Ectodermal cell (in vitro differentiated cells): ENCODE measurements around the gene ABITRAM.
"Not testable (repeated sequence)": the region's sequence is repeated elsewhere in the genome, so short reads cannot be mapped to it uniquely, and the experiment has no call there.

Experiments
- H3K27ac ChIP-seq: 2 replicates; pipeline ENCODE4 v1.7.0; 2013; ENCODE audit warnings: mild to moderate bottlenecking, low read depth, low read length; ENCODE audit not compliant: insufficient read depth, poor library complexity, severe bottlenecking
- H3K27me3 ChIP-seq: 2 replicates; pipeline ENCODE4 v1.7.0; 2013; ENCODE audit warnings: mild to moderate bottlenecking, low read length; ENCODE audit not compliant: insufficient read depth, control insufficient read depth, poor library complexity, severe bottlenecking
- H3K36me3 ChIP-seq: one replicate; pipeline ENCODE4 v1.7.0; 2013; ENCODE audit warnings: low read length; ENCODE audit not compliant: control insufficient read depth, insufficient read depth
- H3K4me1 ChIP-seq: one replicate; pipeline ENCODE4 v1.7.0; 2013; ENCODE audit warnings: low read length; ENCODE audit not compliant: control insufficient read depth, insufficient read depth
- H3K4me3 ChIP-seq: 2 replicates; pipeline ENCODE4 v1.7.0; 2013; ENCODE audit warnings: low read depth, low read length, control low read depth; ENCODE audit not compliant: insufficient read depth
- H3K9me3 ChIP-seq: 2 replicates; pipeline ENCODE4 v1.7.0; 2013; ENCODE audit warnings: mild to moderate bottlenecking, low read length, moderate library complexity; ENCODE audit not compliant: control insufficient read depth
- WGBS, 2 experiments: methylation state at CpG; one replicate each; pipeline ENCODE4 v1.1.7; 2013; ENCODE audit warnings: missing lambda C conversion rate in 2 of 2; 5-methylcytosine and 5-hydroxymethylcytosine counted together

ABITRAM gene

DNA sequence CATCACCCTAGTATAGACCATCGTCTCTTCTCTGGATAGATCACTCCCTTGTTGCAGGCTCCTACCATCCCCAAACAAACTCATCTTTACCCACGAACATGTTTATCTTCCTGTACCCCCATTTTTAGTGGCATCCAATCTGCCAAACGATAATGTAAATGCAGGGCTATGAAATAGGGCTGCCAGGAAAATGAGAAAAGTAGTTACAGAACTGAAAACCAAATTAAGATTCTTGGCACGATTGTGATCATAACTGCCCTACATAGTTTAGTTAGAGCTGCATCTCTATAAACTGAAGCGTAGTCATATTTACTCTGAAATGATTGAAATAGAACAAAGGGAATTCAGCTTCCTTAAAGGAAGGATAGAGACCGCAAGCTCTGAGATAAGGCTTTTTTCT lies 26.1 kb downstream of the ABITRAM start:
- no peaks in the 10 kb centered on the region for H3K9me3 ChIP-seq
- H3K27me3 ChIP-seq: no peaks in the 10 kb centered on the region
- H3K4me3 ChIP-seq: no peak overlapping the region
- H3K4me1 ChIP-seq: no peaks in the 10 kb centered on the region
- H3K27ac ChIP-seq: no peak overlapping the region
- H3K36me3 ChIP-seq: no peaks in the 10 kb centered on the region
- 72 to 78% methylated on average over 6 of the region's 6 CpGs for WGBS, 2 experiments

DNA sequence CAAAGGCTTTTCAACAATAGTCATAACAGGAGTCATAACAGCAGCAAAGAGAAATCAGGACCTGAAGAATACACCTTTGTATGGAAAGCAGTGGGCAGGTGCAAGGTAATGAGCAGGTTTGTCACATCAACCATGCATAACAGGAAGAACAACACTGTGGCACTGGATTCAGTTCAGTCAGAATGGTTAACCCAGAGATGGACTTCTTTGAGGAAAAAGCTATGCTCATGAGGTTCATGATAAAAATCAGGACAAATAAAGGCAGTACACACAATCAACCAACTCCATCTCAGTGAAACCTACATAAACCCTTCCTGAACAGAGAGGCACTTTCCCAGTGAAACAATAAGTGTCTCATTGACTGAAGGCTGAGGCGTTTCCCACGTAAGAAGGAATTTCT lies 27.0 kb downstream of the ABITRAM start:
- H3K4me1 ChIP-seq: no peaks in the 10 kb centered on the region
- H3K36me3 ChIP-seq: no peaks in the 10 kb centered on the region
- no peaks in the 10 kb centered on the region for H3K9me3 ChIP-seq
- WGBS, 2 experiments: no CpG with 5 or more reads among the region's 2 CpGs
- H3K27ac ChIP-seq: no peak overlapping the region
- no peaks in the 10 kb centered on the region for H3K27me3 ChIP-seq
- no peak overlapping the region for H3K4me3 ChIP-seq

DNA sequence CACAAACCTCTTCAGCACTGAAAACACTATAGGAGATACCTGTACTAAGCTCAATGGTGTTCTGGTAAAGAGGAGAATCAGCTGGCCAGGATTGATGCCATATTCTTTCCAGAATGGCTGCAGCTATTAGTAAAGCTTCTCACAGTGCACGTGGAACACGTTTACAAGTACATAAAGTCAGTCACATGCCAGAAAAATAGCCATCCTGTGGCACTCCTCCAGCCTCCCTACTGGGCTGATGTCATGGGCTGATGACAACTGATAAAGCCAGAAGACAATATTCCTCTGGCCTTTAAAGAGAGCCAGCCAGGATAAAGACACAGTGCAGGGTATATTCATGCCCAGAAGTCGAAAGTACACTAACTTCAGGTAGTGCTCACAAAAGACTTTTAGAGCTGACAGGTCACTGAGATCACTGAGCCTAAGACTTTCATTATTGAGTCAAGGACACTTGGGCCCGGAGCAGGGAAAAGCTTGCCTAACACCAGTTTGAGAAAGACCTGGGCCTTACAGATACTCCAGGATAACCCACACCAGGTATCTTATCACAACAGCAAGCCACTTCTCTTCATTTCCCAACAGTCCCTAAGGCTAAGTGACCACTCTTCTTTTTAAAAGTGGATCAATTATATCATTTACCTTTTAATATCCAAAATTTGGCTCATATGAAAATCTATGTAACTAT lies 29.4 kb downstream of the ABITRAM start:
- 92 to 95% methylated on average over 4 of the region's 4 CpGs for WGBS, 2 experiments
- no peaks in the 10 kb centered on the region for H3K9me3 ChIP-seq
- H3K36me3 ChIP-seq: no peaks in the 10 kb centered on the region
- no peaks in the 10 kb centered on the region for H3K27me3 ChIP-seq
- no peaks in the 10 kb centered on the region for H3K4me1 ChIP-seq
- no peak overlapping the region for H3K4me3 ChIP-seq
- H3K27ac ChIP-seq: no peak overlapping the region

DNA sequence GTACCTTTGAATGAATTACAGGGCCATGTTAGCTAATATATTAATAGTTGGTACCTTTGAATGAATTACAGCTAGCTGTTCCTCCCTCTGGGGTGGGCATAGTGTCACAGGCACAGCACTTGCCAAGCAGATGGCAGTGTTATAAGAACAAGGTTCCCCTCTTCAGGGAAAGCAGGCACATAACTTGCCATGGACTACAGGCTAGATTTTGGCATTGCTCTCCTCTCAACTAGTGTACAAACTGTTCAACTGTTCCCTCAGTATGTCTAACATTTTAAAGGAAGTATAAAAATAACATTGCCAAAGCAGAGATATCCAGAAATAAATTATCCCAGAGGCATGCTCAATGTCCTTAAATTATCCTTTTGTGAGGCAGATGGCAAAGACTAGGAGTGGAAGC lies 33.7 kb downstream of the ABITRAM start:
- Histone ChIP-seq H3K9me3 (no peaks in the 10 kb centered on the region), H3K27me3 (no peaks in the 10 kb centered on the region), H3K4me3 (no peak overlapping the region), H3K4me1 (no peaks in the 10 kb centered on the region), H3K36me3 (peaks cover 11% of the 10 kb centered on the region), H3K27ac (no peak overlapping the region)

DNA sequence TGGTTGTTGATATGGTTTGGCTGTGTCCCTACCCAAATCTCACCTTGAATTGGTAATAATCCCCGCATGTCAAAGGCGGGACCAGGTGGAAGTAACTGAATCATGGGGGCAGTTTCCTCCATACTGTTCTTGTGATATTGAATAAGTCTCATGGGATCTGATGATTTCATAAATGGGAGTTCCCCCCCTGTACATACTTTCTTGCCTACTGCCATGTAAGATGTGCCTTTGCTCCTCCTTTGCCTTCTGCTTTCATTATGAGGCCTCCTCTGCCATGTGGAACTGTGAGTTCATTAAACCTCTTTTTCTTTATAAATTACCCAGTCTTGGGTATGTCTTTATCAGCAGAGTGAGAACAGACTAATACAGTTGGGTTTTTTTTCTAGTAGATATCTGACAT lies 37.2 kb downstream of the ABITRAM start:
- not testable (repeated sequence) for H3K9me3 ChIP-seq, H3K27ac ChIP-seq, H3K4me1 ChIP-seq, H3K4me3 ChIP-seq, H3K27me3 ChIP-seq
- H3K36me3 ChIP-seq: peaks cover 13% of the 10 kb centered on the region
- WGBS, 2 experiments: 89 to 98% methylated on average over 2 of the region's 2 CpGs

DNA sequence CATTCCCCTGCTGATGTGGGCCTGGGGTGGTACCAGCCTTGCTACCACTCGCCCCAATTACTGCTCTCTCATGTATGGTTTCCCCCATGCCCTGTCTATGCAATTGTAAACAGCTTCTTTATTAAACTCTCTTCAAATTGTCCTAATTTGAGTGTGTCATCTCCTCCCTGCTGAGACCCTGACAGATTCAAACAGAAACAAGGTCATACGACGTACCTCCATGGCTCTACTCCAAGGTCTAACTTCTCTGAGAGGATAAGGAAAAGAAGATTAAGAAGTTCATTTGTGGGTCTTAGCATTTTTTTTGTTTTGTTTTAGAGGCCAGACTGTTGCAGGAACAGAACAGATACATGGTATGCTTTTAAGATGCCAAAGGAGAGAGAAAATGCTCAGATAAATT lies 38.0 kb downstream of the ABITRAM start:
- H3K4me1 ChIP-seq: no peaks in the 10 kb centered on the region
- no peak overlapping the region for H3K27ac ChIP-seq
- peaks cover 13% of the 10 kb centered on the region for H3K36me3 ChIP-seq
- H3K4me3 ChIP-seq: no peak overlapping the region
- 94 to 95% methylated on average over 3 of the region's 3 CpGs for WGBS, 2 experiments
- H3K27me3 ChIP-seq: no peaks in the 10 kb centered on the region
- H3K9me3 ChIP-seq: no peaks in the 10 kb centered on the region

DNA sequence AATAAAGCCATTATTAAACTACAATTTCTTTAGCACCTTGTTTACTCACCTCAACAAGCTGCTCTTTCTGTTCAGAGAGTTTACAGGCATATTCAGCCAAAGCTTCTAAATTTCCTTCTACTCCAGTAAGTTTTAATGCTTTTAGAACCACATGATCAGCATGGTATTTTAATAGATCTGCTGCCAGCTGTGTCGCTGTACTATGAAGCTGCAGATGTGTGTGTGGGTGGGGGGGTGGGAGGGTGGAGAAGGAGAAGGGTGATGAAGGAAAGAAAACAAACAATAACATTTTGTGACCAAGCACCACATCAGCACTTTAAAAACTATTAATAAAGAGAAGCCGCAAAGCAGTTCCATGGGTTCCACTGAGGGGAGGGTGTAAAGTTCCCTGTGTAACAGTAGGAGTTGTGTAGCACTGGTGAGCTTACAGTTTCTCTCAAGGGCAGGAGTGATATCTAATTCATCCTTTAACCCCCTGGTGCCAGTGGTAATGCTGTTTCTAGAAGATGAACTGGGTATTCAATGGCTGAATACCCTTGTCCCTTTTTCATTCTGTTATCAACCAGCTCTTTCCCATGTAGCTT lies 38.5 kb downstream of the ABITRAM start:
- WGBS, 2 experiments: 80% methylated on average over 1 of the region's 2 CpGs; no CpG with 5 or more reads in 1 of the 2 experiments
- Histone ChIP-seq H3K9me3 (no peaks in the 10 kb centered on the region), H3K4me3 (no peak overlapping the region)

DNA sequence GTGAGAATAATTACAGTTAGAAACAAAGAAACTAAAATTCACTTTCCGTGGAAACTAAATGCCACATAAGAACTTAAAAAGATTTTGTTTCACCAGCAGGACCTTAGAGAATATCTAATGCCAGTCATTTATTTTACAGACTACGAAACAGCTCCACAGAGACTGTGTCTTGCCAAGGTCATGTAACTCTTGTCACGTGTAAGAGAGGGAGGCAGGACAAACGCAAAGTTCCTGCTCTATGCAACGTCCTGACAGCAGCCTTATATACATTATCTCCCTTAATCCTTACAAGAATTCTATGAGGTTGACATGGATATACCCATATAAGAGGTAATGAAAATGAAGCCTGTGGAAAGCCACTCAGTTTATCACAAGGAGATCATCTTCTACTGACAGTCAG lies 39.7 kb downstream of the ABITRAM start:
- no peaks in the 10 kb centered on the region for H3K4me1 ChIP-seq
- WGBS, 2 experiments: 93 to 94% methylated on average over 5 of the region's 5 CpGs
- H3K27ac ChIP-seq: no peak overlapping the region
- H3K27me3 ChIP-seq: no peaks in the 10 kb centered on the region
- peaks cover 13% of the 10 kb centered on the region for H3K36me3 ChIP-seq
- no peaks in the 10 kb centered on the region for H3K9me3 ChIP-seq
- no peak overlapping the region for H3K4me3 ChIP-seq

More for the DNA sequence above, 38.5 kb downstream of the ABITRAM start:
- Histone ChIP-seq H3K4me1 (no peaks in the 10 kb centered on the region), H3K36me3 (peaks cover 13% of the 10 kb centered on the region), H3K27me3 (no peaks in the 10 kb centered on the region), H3K27ac (no peak overlapping the region)

DNA sequence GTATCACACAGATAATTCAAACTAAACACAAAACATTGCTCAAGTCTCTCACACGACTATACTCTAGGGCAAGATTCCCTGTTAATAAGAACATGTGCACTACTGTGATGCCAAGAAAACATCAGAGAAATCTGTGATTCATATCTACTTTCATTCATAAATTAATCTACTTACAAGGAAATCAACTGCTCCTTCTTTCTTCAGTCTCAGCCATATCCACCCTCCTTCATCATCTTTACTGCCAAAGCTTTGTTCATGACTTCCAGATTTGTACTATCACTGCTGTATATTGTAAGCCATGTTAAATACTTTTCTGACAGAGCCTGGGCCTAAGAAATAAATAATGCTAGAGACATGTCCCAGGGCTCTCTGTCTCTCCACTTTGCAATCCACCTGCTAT lies 44.0 kb downstream of the ABITRAM start:
- Histone ChIP-seq H3K36me3 (peaks cover 10% of the 10 kb centered on the region), H3K4me1 (no peaks in the 10 kb centered on the region), H3K27ac (no peak overlapping the region), H3K9me3 (no peaks in the 10 kb centered on the region), H3K4me3 (no peak overlapping the region), H3K27me3 (no peaks in the 10 kb centered on the region)
- 90 to 96% methylated on average over 1 of the region's 1 CpG for WGBS, 2 experiments

DNA sequence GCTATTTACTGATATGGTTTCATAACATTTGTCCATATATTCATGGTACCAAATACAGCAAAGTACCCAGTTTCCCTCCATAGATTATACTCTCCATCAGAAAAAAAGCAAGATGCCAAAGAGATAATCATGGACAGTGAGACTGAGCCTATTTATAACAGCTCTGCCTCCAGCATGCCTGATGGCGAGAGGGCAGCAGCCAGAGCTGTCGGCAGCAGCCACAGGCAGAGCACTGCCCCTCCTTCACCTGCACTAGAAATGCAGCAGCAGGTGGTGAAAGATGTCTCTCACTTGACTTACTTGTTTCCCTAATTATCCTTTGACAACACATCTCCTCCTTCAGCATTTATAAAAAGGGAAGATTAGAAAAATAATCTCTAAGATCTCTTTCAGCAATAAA lies 46.7 kb downstream of the ABITRAM start:
- peaks cover 7% of the 10 kb centered on the region for H3K36me3 ChIP-seq
- no peaks in the 10 kb centered on the region for H3K4me1 ChIP-seq
- WGBS, 2 experiments: 89 to 97% methylated on average over 2 of the region's 2 CpGs
- no peaks in the 10 kb centered on the region for H3K9me3 ChIP-seq
- no peaks in the 10 kb centered on the region for H3K27me3 ChIP-seq
- H3K4me3 ChIP-seq: no peak overlapping the region
- H3K27ac ChIP-seq: no peak overlapping the region
